GM21515 (cell line): ENCODE measurements around the gene VTA1.
"Not testable (repeated sequence)": the region's sequence is repeated elsewhere in the genome, so short reads cannot be mapped to it uniquely, and the experiment has no call there.

ENCODE experiments used
- ATAC-seq: cut with Tn5 transposase; IDR thresholded peaks from one replicate; pipeline ENCODE4 v1.9.1; 2021; ENCODE audit not compliant: unreplicated experiment

Gene VTA1

DNA sequence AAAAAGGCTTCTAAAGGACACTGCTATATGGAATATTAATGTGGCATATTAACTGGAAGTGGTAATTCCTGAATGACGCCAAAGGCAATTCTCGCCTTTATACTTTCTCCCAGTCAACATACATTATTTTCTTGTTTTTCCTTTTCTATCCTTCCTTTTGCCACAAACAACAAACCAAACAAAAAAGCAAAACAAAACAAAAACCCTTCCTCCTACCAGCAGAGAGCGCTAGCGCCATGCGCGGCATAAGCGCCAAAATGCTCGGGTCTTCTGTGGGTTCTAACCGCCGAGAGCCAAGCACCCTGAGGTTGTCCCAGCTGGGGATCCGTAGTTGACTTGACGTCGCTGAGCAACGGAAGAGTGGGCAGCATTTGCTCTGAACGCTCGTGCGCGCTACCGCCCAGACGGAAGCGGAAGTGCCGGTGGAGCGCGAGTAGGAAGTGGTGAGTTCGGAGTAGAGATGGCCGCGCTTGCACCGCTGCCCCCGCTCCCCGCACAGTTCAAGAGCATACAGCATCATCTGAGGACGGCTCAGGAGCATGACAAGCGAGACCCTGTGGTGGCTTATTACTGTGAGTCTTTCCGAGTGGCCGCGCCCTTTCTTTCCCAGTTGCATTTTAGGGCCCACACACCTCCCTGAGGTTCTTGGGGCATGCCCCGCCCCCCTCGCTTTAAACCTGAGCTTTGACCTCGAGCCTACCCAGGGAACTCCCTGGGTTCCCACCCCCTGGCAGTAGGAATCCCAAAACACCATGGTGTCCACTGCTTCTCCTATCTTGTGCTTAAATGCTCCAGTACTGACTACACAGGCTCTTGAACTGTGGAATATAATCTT is at the start of gene VTA1, which contains the start of gene NMBR:
Gene VTA1 (plus strand): TSS at position 436 of the 835 bp plus-strand sequence. CDS start 25 bp downstream, at position 461.
Gene NMBR (minus strand): TSS at position 295 of the 835 bp plus-strand sequence. CDS start 58,464 bp downstream, outside the sequence.
- ATAC-seq, result peak; percentile 100

GRCh38 chr6:142104820-142105219 is 42.2 kb upstream of the VTA1 start:
- ATAC-seq, result not testable (repeated sequence)

GRCh38 chr6:142110820-142111219 is 36.2 kb upstream of the VTA1 start:
- not testable (repeated sequence) for ATAC-seq

DNA sequence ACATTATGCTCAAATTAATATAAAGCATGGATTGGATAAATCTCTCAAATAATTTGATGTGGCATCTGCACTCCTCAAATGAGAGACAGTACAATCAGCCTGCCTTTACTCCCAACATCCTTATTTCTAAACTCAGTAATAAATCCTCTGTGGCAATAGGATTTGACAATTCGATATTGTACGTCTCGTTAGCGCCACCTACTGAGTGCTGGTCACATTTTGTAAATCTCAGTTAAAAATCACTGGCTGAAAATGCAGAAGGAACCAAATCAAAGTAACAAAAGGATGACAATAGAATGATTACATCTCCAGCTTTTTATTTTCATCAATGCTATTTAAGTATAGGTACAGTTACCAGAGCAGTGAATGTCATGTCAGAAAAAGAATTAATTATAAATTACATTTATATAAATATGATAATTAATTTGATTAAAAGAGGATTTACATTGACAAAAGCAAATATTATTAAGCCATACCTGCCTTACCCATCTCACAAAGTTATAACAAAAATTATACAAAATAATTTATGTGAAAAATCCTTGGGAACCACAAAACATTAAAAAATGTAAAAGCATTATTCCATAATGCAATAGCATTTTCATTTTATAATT is 34.5 kb upstream of the VTA1 start:
- ATAC-seq, result no peak

DNA sequence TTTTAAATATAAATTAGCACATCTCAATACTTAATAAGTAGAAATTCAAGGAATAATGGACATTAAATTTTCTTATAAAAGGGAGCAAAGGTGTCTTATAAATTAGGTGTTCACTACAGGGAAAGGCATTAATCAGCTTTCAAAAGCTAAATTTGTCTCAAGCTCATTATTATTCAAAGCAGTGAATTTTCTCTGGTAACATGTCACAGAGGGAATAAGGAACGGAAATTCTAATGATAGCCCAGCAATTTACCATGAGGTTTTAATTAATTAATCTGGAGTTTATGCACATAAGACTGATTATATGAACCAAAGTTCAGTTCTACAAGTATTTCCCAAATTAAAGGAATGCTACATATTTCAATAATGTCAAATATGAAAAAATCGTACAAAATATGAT is 29.7 kb upstream of the VTA1 start:
- no peak for ATAC-seq

DNA sequence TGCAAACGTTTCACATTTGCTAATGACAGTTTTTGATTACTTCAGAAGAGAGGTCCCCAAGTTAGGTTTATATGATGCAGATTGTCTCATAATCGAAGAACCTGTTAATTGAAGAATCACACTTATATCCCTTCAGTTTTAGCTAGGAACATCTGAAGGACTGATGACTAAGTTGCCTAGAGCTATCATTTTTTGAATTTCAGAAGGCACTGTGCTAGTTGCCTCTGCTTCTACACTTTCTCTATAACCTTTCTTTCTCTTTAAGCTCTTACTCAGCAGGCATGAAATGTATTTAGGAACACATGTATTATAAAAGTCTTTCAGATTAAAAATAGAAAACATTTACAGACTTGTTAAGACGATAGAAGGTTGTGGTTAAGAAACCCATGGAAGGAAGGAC is 28.7 kb upstream of the VTA1 start:
- no peak for ATAC-seq

DNA sequence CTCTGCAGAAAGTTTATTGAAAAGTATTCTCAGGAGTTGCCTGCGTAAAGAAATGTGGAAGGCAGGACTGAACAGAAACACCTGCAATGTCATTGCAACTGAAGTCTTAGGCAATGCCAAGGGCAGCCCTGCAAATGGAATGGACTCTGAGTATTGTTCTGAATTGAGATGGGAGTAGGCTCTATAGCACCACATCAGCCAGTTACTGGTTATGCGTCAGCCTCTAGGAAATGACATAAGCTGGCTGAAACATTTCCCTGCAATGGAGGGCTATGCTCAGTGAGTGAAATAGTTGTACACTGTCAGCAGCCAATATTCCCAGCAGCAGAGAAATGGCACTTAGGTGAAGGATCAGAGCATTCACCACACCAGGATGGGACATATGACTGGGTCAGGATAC is 28.1 kb upstream of the VTA1 start:
- no peak for ATAC-seq

- ATAC-seq, result no peak
These were observed 25.7 kb upstream of the VTA1 start for GRCh38 chr6:142121342-142121741.

GRCh38 chr6:142130814-142131213 is 16.2 kb upstream of the VTA1 start:
- ATAC-seq, result no peak

DNA sequence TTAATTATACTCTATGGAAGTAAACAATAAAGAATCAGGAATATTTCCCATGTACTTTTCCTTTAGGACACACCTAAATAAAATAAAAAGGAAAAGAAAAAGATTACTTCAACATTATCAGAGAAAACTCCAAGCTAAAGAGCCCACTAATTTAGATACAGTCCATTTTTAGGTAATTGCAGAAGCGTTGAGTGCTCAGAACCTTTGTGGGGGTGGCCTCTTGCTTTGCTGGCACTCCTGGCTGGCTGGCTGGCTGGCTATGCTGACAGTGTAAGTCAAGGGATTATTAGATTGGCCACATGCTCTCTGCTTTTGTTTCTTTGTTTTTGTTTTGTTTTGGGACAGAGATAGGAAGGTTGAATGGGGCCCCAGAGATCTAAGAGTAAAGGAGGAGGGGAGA is 14.4 kb upstream of the VTA1 start, which contains the start of gene GJE1:
Gene GJE1 (plus strand): TSS at position 301 of the 400 bp plus-strand sequence. CDS start 234 bp downstream, outside the sequence.
- ATAC-seq, result no peak

DNA sequence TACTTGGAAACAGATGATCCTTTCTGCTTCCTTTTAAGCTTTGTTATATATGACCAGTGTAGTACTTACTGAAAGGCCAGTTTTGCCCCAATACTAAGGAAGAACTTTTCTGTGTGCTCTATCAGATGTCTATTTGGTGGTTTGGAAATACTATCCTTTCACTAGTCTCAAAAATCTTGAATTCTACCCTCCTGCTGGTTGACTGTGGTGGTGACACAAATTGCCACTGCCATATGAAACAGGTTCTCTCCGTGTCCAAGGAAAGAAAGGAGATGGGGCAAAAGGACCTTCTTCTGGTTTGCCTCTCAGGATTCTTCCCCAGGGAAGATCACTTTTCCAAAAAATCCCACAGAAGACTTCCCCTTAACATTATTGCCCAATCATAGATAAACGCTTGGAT is 8.2 kb upstream of the VTA1 start:
- no peak for ATAC-seq

DNA sequence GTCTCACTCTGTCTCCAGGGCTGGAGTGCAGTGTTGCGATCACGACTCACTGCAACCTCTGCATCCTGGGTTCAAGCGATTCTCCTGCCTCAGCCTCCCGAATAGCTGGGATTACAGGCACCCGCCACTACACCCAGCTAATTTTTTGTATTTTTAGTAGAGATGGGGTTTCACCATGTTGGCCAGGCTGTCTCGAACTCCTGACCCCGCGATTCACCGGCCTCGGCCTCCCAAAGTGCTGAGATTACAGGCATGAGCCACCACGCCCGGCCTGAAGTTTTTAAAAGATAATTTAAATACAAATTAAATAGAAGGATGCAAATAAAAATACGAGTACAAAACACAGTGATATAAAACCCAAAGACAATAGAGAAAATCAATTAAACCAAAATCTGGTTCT is 5.5 kb upstream of the VTA1 start:
- ATAC-seq, result not testable (repeated sequence)

- no peak for ATAC-seq
These were observed 5.7 kb downstream of the VTA1 start for GRCh38 chr6:142152746-142153145.

DNA sequence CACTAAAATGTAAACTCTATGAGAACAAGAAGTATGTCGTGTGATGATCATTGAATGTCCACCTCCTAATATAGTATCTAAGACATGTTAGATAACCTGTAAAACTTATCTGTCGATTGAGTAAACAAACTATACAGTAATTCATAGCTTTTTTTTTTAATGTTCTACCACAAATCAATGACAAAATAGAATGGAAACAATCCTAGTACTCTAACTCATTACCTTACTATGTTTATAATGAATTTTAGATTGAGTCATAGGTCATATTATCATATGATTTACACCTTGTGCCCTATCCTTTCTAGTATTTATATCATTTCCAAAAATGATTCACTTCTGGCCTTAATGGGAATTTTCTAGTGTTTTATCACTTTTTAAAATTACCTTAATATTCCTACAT is 6.1 kb downstream of the VTA1 start:
- ATAC-seq, result no peak

- no peak for ATAC-seq
These were observed 7.3 kb downstream of the VTA1 start for GRCh38 chr6:142154336-142154735.

- ATAC-seq, result no peak
These were observed 8.0 kb downstream of the VTA1 start for GRCh38 chr6:142155091-142155490.

DNA sequence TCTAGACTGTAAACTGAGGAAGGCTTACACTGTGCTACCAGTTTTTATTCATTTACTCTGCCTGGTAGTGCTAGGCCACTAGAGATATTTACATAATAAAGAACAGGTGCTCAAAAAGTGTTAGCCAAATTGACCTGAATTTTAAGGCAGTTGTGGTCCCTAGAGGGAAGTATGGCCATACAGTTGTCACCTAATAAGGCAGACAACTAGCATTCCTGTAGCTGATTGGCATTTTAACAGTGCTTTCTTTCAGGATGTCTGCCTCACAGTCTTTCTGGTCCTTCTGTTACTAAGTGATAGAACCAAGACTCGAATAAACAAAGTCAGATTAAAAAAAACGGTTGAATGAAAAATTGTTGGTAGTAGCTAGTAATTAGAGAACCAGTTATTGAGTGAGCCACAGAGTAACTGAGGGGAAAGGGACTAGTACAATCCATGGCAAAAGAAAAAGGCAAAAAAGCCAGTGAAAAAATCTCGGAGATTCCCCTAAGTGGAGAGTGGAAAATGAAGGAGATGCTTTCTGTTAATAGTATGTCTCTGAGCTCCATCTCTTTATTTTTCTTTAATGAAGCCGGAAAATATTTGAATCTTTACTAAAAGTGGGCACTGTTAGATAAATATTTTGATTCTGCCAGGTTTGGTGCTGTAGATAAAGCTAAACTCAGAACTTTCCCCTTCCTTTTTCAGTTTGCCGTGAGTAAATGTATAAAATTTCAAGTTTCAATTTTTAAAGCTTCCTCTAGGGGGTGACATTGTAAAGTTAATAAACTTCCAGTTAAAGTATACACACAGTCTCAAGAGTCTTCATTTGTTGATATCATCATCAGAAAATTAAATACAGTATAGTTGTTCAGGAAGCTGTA is 9.1 kb downstream of the VTA1 start:
- no peak for ATAC-seq

- not testable (repeated sequence) for ATAC-seq
These were observed 9.7 kb downstream of the VTA1 start for GRCh38 chr6:142156758-142157068.

DNA sequence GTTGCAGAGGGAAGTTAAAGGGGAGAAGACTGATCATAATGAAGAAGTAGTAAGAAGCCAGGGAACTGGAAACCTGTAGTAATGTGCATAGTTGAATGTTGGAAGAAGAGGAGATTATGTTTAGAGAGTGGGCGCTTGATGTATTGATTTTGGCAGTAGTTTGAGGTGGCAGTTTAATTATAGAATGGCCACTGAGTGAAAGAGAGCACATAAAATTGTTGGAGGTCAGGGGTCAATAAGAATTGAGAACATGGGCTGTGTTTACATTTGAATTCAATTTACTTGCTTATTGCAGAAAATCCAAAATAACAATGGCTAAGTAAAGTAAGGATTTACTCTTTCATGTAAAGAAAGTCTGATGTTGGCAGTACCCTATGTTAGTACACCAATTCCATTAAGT is 15.7 kb downstream of the VTA1 start:
- ATAC-seq, result no peak

DNA sequence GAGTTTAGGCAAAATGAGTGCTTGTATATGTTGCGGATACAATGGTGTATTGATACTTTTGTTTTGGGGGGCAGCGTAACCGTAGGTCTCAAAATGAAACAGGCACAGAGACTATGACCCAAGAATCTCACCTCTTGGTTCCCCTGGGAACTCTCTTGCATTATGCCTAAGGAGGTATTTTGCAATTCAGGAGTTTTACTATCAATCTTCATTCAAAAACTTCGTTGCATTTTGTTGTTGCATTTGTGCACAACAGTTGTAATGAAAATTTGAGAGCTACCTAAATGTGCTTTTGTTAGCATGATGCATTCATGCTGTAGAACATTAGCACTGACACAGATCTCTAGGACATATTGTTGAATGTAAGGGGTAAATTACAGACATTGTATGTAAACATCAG is 18.2 kb downstream of the VTA1 start:
- ATAC-seq, result no peak

DNA sequence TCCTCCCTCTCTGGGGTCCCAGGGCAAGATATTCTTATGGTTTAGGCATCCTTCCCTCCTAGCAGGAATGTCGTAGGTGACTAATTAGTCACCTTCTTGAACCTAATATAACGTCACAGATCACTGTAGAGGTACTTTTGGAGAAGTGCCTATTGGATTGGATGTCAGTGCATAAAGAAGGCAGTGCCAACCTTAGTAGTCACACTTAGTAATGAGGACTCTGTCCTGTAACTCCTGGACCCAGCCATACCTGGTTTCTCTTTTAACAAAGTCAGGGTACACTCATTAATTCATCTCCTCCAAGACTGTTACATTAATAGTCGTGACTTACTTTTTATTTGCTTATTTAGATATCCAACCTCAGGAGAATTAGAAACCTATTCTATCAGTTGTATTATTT is 20.0 kb downstream of the VTA1 start:
- no peak for ATAC-seq
